KOPT-K1 (cell line): ENCODE results near the gene OBP2A.
"Not testable (repeated sequence)": the region's sequence is repeated elsewhere in the genome, so short reads cannot be mapped to it uniquely, and the experiment has no call there.

Source experiments
- H3K27ac ChIP-seq: fragments of 200-600 bp; sonication (generic); 2 replicates; pipeline ENCODE4 v1.5.1; 2016; ENCODE audit warnings: antibody characterized with exemption, mild to moderate bottlenecking, low read depth, low read length; ENCODE audit not compliant: poor library complexity, severe bottlenecking
- H3K36me3 ChIP-seq: fragments of 200-600 bp; sonication (generic); 2 replicates; pipeline ENCODE4 v1.5.1; 2017; ENCODE audit warnings: antibody characterized with exemption, mild to moderate bottlenecking, low read length, moderate library complexity; ENCODE audit not compliant: insufficient read depth
- H3K9me3 ChIP-seq: fragments of 200-600 bp; sonication (generic); 2 replicates; pipeline ENCODE4 v1.5.1; 2017; ENCODE audit warnings: antibody characterized with exemption, low read length, mild to moderate bottlenecking; ENCODE audit not compliant: insufficient read depth, poor library complexity, severe bottlenecking

The OBP2A gene

DNA sequence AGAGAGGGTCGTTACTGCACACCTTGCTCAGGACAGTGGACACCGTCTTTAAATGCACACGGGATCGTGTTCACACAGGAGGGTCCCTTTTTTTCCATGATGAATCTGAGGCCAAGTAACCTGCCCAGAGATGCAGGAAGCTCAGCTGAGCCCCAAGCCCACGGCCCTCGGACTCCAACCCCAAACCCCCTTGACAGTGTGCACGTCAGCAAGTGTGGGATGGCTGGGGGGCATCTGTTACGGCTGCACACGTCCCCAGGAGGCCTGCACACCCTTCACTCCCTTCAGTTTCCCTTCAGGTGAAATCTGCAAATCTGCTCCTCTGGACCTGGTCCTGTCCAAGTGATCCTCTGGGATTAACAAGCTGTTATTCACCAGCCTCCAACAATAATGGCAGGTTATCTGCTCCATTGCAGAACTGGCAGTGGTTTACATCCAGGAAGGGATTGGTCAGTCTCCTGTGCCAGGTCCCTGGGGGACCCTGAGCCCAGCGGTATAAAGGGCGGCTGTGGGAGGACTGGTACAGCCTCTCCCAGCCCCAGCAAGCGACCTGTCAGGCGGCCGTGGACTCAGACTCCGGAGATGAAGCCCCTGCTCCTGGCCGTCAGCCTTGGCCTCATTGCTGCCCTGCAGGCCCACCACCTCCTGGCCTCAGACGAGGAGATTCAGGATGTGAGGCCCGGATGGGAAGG lies 24.9 kb upstream of the OBP2A start, which contains the start of gene LCN1:
Gene LCN1, plus strand, starts transcription at position 525 of the 692 bp plus-strand sequence. Its CDS starts 58 bp downstream, at position 583.
- Histone ChIP-seq H3K27ac (no peak within 1 kb of the TSS), H3K9me3 (no peaks in the 10 kb centered on the region), H3K36me3 (no peaks in the 10 kb centered on the region)

DNA sequence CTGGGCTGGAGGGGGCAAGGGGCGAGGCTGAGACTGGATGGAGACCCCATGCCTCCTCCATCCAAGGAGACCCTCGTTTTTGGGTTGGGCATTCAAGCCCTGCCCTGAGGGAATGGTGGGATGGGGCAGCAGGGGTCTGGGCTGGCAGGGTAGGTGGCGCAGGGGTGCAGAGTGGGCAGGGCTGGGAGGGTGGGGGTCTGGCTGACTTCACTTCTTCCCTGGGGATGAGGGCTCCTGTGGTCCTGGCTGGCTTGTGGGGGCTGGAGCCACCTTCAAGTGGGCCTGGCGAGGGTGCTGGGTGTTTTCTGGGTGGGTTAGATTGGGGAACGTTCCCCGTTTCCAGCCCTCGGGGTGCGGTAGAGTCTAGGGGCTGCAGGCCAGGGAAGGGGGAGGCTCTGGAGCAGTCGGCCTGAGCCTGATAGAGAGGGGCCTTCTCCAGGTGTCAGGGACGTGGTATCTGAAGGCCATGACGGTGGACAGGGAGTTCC lies 24.3 kb upstream of the OBP2A start:
- Histone ChIP-seq H3K36me3 (no peaks in the 10 kb centered on the region), H3K27ac (no peak overlapping the region)

DNA sequence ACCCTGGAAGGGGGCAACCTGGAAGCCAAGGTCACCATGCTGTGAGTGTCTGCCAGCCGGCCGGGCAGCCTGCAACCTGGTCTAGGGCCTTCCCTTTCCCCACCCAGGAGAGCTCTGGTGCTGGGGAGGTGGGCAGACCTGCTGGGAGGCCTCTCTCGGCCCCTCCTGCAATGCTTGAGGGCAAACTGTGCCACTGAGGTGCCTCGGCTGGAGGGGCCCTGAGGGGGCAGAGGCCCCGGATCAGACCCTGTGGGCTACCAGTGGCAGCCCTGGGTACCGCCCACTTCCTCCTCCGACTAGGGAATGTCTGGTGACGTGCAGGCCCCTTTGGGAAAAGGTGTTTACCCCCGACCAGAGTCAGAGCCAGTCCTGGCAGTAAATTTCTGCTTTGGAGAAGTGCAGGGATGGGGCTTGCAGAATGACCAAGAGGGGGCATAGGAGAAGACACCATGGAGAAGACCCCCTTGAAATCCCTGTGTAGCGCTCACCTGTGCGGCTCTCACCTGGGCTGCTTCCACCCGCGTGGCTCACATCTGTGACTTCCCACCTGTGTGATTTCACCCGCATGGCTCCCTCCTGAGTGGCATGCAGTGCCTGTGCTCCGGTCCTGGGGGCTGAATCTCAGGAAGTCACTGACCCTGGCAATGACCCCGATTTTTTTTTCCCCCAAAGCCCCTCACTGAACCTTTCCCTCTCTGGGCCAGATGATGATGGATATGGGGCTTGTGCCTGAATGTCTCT lies 23.6 kb upstream of the OBP2A start:
- Histone ChIP-seq H3K36me3 (no peaks in the 10 kb centered on the region), H3K27ac (no peak overlapping the region), H3K9me3 (no peaks in the 10 kb centered on the region)

More for the DNA sequence above, 24.3 kb upstream of the OBP2A start:
- H3K9me3 ChIP-seq = no peaks in the 10 kb centered on the region

DNA sequence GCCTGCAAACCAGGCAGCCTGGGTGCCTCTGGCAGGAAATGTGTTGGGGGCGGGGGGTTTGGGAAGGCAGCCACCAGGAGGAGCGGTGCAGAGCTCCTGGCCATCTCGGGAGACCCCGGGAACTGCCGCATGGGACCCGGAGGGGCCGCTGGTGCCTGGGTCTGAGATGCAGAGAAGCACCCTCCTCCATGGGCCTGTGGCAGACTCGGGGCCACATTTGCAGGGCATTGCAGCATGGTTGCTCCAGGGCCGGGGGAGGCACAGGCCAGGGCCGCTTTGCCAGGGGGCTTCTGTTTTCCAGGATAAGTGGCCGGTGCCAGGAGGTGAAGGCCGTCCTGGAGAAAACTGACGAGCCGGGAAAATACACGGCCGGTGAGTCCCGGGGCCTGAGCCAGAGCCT lies 23.0 kb upstream of the OBP2A start:
- no peaks in the 10 kb centered on the region for H3K9me3 ChIP-seq
- no peak overlapping the region for H3K27ac ChIP-seq
- H3K36me3 ChIP-seq = no peaks in the 10 kb centered on the region

DNA sequence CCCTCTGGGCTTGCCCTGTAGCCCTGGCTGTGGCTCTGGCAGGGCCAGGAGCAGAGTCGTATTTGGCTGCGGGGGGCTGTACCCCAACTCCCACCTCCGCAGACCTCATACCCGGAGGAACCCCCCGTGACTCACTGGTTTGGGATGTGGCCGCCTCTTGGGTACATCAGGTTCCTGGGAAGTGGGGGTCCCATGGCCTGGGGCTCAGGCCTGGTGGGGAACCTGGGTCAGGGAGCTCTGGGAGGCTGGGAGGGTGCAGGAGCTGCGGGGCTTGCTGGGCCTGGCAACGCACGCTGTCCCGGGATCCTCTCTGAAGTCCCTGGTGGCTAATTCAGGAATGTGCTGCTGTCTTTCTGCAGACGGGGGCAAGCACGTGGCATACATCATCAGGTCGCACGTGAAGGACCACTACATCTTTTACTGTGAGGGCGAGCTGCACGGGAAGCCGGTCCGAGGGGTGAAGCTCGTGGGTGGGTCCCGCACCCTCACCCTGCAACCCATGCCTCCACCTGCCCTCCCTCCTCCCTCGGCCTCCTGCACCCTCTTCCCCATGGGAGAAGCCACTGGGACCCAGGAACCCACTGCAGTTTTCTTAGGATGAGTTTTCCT lies 22.3 kb upstream of the OBP2A start:
- H3K9me3 ChIP-seq = no peaks in the 10 kb centered on the region

DNA sequence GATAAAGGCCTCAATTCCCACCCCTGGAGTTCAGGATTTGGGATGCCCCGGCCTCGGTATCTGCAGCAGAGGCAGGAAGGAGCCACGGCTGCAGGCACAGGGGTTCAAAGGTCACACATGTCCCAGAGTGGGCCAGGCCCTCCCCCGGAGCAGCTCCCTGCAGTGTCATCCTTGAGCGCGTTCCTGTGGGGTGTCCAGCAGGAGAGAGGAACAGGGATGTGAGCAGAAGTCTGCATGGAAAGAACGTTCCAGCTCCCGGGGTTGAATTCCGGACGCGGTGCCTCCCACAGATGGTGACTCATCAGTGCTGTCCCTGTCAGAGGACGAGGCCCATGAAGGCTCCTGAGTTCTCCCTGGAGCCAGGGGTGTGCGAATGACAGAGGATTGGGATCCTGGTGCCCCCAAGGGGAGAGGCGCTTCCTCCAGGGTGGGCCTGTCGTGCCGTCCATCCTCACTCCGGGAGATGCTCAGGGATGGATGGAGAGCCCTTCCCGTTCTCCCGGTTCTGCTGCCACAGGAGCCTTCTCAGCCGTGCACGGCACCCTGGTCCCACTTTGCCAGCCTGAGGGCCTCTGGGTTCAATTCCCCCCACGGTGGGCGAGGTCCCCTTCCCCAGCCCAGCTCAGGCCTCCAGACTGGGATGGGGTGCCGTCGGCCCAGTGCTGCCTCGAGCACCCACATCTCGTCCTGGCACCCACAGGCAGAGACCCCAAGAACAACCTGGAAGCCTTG lies 21.6 kb upstream of the OBP2A start:
- H3K36me3 ChIP-seq = no peaks in the 10 kb centered on the region
- no peak overlapping the region for H3K27ac ChIP-seq
- H3K9me3 ChIP-seq = no peaks in the 10 kb centered on the region

More for the DNA sequence above, 22.3 kb upstream of the OBP2A start:
- Histone ChIP-seq H3K36me3 (no peaks in the 10 kb centered on the region), H3K27ac (no peak overlapping the region)

DNA sequence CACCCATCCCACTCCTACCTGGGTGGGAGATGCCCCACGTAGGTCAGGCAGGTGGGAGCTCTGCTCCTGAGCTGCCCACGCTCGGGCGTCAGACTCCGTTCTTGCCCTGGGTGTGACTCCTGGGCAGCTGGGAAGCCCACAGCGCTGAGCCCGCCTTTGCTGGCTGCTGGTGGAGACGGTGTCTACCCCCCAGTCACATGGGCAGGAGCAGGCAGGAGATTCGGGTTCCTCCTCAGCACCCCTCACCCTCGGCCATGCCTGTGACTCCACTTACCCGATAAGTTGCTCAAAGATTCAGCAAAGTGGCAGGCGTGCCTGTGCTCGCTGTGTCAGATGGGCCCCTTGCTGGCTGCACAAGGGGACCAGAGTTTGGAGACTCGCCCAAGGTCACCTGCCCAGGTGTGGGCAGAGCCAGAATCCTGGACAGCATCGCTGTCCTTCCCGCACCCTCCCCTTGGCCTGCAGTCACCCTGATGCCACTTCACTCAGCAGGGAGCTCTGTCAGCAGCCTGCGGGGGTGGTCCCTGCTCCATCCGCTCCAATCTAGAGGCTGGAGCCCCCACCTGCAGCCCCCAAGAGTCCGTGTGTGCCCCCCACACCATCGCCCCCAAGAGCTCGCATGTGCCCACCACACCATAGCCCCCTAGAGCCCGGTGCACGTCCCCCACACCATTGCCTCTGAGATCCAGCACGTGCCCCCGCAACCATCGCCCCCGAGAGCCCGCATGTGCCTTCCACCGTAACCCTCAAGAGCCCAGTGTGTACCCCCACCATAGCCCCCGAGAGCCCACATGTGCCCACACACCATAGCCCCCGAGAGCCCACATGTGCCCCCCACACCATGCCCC lies 20.5 kb upstream of the OBP2A start:
- H3K36me3 ChIP-seq = no peaks in the 10 kb centered on the region
- H3K9me3 ChIP-seq = no peaks in the 10 kb centered on the region
- H3K27ac ChIP-seq = no peak overlapping the region

DNA sequence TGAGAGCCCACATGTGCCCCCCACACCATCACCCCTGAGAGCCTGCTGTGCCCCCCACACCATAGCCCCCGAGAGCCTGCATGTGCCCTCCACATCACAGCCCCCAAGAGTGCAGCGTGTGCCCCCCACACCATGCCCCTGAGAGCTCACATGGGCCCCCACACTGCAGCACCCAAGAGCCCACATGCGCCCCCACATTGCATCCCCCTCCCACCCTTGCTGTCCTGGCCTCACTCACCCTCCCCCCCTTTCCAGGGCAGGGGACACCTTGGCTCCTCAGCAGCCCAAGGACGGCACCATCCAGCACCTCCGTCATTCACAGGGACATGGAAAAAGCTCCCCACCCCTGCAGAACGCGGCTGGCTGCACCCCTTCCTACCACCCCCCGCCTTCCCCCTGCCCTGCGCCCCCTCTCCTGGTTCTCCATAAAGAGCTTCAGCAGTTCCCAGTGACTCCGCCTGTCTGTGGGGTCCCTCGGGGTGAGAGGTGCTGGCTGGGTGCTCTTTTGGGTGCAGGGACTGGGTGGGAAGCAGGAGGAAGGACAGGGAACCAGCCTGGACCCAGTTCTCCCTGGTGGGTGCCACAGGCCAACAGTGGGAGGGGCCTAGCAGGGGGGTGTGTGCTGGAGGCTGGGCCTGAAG lies 19.7 kb upstream of the OBP2A start:
- Histone ChIP-seq H3K36me3 (no peaks in the 10 kb centered on the region), H3K27ac (no peak overlapping the region), H3K9me3 (no peaks in the 10 kb centered on the region)

DNA sequence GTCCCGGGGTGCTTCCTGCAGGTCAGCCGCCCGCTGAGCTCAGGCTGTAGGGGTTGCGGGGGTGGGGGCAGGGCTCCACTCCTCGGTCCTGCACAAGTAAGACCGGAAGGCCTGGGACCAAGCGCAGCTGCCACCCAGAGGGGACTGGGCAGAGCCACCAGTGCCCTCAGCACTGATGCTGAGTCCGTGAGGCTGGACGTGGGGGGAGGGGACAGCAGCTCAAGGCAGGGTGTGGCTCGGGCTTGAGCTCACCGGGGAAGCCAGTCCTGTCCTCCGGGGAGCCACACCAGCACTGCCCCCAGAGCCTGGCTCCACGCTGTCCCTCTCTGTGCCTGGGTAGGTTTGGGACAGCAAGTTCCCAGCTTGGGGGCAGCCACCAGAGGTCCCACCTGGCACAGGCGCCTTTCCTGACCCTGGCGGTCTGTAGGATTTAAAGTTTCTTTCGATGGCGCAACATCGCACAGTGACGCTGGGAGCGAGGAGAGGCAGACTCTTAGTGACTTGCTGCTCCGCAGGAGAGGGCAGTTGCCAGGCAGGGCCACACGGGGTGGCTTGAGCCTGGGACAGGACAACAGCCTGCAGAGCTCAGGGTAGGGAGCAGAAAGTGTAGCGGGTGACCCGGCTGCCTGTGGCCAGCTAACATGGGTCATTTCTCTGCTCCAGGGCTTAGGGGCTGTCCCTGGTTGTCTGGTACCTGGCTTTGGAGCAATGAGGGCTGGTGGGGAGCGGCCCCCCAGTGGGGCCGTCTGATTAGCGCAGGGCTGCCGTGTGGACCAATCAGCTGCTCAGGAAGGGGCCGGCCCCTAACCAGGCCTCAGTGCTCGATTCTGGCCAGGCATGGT lies 19.0 kb upstream of the OBP2A start:
- no peaks in the 10 kb centered on the region for H3K9me3 ChIP-seq
- H3K27ac ChIP-seq = no peak overlapping the region
- no peaks in the 10 kb centered on the region for H3K36me3 ChIP-seq

DNA sequence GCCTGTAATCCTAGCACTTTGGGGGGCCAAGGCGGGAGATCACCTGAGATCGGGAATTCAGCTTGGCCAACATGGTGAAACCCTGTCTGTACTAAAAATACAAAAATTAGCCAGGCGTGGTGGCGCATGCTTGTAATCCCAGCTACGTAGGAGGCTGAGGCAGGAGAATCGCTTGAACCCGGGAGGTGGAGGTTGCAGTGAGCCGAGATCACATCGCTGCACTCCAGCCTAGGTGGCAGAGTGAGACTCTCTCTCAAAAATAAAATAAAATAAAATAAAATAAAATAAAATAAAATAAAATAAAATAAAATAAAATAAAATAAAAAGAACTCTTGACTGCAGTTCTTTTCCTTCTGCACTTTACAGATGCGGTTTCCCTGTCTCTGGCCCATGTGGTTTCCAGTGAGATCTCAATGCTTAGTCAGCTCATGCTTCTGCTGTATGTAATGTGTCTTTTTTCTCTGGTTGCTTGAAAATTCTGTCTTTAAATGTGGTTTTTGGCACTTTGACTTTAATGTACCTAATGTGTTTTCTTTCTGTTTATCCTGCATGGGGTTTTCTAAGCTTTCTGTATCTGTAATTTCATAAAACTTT lies 17.0 kb upstream of the OBP2A start:
- H3K36me3 ChIP-seq, H3K27ac ChIP-seq, H3K9me3 ChIP-seq: not testable (repeated sequence)

DNA sequence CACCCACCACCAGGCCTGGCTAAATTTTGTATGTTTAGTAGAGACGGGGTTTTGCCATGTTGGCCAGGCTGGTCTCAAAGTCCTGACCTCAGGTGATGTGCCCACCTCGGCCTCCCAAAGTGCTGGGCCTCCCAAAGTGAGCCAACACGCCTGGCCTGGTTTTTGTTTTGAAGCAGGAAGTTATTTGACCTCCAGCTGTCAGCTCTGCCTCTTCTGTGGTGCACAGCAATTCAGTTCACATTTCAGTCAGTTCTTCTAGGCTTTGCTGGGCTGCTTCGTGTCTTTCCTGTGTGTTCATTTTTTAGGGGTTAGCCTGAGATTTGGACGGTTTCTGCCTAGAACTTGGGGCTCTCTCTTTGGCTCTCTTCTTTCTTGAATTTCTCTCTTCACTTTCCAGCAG lies 15.8 kb upstream of the OBP2A start:
- Histone ChIP-seq H3K9me3 (no peaks in the 10 kb centered on the region), H3K36me3 (no peaks in the 10 kb centered on the region), H3K27ac (no peak overlapping the region)

DNA sequence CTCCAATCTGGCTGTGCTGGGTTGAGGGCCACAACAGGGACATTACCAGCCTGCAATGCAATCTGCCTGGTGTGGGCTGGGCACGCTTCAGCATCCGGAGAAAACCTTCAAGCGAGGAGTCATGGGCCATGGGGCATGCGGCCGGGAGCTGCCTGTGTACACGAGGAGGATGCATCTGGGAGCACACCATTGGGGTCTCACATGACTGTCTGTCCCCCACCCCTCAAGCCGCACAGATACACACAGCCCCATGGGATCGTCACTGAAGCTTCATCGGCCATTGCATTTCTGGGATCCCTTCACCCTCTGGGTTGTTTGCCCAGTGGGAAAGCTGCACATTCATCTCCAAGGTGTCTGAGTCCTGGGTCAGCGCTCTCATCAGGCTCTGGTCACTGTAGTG lies 14.8 kb upstream of the OBP2A start:
- no peaks in the 10 kb centered on the region for H3K9me3 ChIP-seq

DNA sequence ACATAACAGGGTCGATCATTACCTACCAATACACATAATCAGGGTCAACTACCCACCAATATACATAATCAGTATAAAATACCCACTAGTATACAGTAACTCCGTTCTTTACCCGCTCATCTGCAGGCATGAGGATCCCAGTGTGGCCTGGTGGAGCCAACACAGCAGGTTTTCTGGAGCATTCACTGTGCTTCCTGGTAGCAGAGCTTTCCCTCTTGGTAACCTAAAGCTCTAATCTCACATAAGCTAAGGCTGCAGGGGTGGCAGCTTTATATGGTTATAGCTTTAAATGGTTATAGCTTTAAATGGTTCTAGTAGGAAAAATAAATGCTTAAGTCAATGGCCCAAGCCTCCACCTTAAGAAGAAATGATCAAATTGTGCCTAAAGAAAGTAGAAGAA lies 12.8 kb upstream of the OBP2A start:
- no peak overlapping the region for H3K27ac ChIP-seq
- H3K36me3 ChIP-seq = no peaks in the 10 kb centered on the region
- no peaks in the 10 kb centered on the region for H3K9me3 ChIP-seq

More for the DNA sequence above, 14.8 kb upstream of the OBP2A start:
- Histone ChIP-seq H3K36me3 (no peaks in the 10 kb centered on the region), H3K27ac (no peak overlapping the region)
